GM18909 (cell line): ENCODE data around the gene YJU2.
"Not testable (repeated sequence)": the region's sequence is repeated elsewhere in the genome, so short reads cannot be mapped to it uniquely, and the experiment has no call there.

ENCODE experiments used
- ATAC-seq: cut with Tn5 transposase; IDR thresholded peaks from one replicate; pipeline ENCODE4 v1.9.1; 2021; ENCODE audit warnings: mild to moderate bottlenecking; ENCODE audit not compliant: unreplicated experiment, poor library complexity

YJU2 gene

GRCh38 chr19:4267101-4267900 is 20.4 kb downstream of the YJU2 start:
- ATAC-seq = no peak

GRCh38 chr19:4267901-4268815 is 21.3 kb downstream of the YJU2 start:
- no peak for ATAC-seq

GRCh38 chr19:4268816-4269430 is 22.0 kb downstream of the YJU2 start:
- no peak for ATAC-seq

GRCh38 chr19:4272894-4273293 is 26.0 kb downstream of the YJU2 start:
- ATAC-seq = no peak

- ATAC-seq = not testable (repeated sequence)
Measured at GRCh38 chr19:4274321-4274686, 27.4 kb downstream of the YJU2 start.

GRCh38 chr19:4277191-4277696 is 30.4 kb downstream of the YJU2 start:
- ATAC-seq = no peak

GRCh38 chr19:4278010-4278409 is 31.1 kb downstream of the YJU2 start:
- no peak for ATAC-seq

GRCh38 chr19:4278419-4279266 is 31.8 kb downstream of the YJU2 start, which contains the start of gene SHD:
SHD (plus strand) TSS chr19:4279266; CDS start chr19:4280064, 798 bp downstream.
- ATAC-seq = no peak

GRCh38 chr19:4279267-4279529 is 32.3 kb downstream of the YJU2 start:
- ATAC-seq = no peak

- ATAC-seq = no peak
Measured at GRCh38 chr19:4279530-4280422, 32.9 kb downstream of the YJU2 start.

GRCh38 chr19:4284176-4284958 is 37.5 kb downstream of the YJU2 start:
- ATAC-seq = no peak

GRCh38 chr19:4284974-4285373 is 38.1 kb downstream of the YJU2 start:
- ATAC-seq = no peak

- not testable (repeated sequence) for ATAC-seq
Measured at GRCh38 chr19:4286141-4286540, 39.3 kb downstream of the YJU2 start.

GRCh38 chr19:4288091-4288777 is 41.4 kb downstream of the YJU2 start:
- ATAC-seq = no peak

- ATAC-seq = no peak
Measured at GRCh38 chr19:4291184-4291732, 44.4 kb downstream of the YJU2 start.

- no peak for ATAC-seq
Measured at GRCh38 chr19:4292515-4292914, 45.6 kb downstream of the YJU2 start.

GRCh38 chr19:4294389-4294788 is 47.5 kb downstream of the YJU2 start:
- ATAC-seq = no peak
